Endodermal cell (in vitro differentiated cells): Measurements from ENCODE around the gene BTBD8. TPM values are rescaled to one million over a fixed set of nuclear protein-coding genes. Genes with fewer than 3 reads are reported as not detected.

ENCODE experiments used
- DNase-seq: peaks from one replicate; pipeline ENCODE4 v3.0.0-alpha.2; 2017
- H3K27ac ChIP-seq: 2 replicates; pipeline ENCODE4 v1.5.1; 2013; ENCODE audit warnings: mild to moderate bottlenecking, low read depth, low read length, moderate library complexity
- H3K27me3 ChIP-seq: 2 replicates; pipeline ENCODE4 v1.6.1; 2013; ENCODE audit warnings: mild to moderate bottlenecking, low read length, moderate library complexity; ENCODE audit not compliant: insufficient read depth, control insufficient read depth, poor library complexity, severe bottlenecking
- H3K36me3 ChIP-seq: 2 replicates; pipeline ENCODE4 v1.7.0; 2013; ENCODE audit warnings: mild to moderate bottlenecking, low read length, moderate library complexity; ENCODE audit not compliant: control insufficient read depth, insufficient read depth
- H3K4me1 ChIP-seq: one replicate; pipeline ENCODE4 v1.7.0; 2013; ENCODE audit warnings: low read length; ENCODE audit not compliant: control insufficient read depth, insufficient read depth
- H3K4me3 ChIP-seq: 2 replicates; pipeline ENCODE4 v1.5.1; 2013; ENCODE audit warnings: mild to moderate bottlenecking, low read length, moderate library complexity
- H3K9ac ChIP-seq: 2 replicates; pipeline ENCODE4 v1.6.1; 2013; ENCODE audit warnings: mild to moderate bottlenecking, low read length, moderate library complexity; ENCODE audit not compliant: poor library complexity, severe bottlenecking; ENCODE audit errors: extremely low read depth
- H3K9me3 ChIP-seq: 2 replicates; pipeline ENCODE4 v1.6.1; 2013; ENCODE audit warnings: mild to moderate bottlenecking, low read length, moderate library complexity; ENCODE audit not compliant: control insufficient read depth
- H3K27ac Mint-ChIP-seq: 2 replicates; pipeline ENCODE4 v1.8.0; 2020; ENCODE audit warnings: mixed read lengths
- H3K27me3 Mint-ChIP-seq: 2 replicates; pipeline ENCODE4 v1.8.0; 2021; ENCODE audit warnings: mild to moderate bottlenecking, mixed read lengths; ENCODE audit not compliant: insufficient read depth
- H3K36me3 Mint-ChIP-seq: 2 replicates; pipeline ENCODE4 v1.8.0; 2020; ENCODE audit warnings: low read depth, mixed read lengths
- H3K4me1 Mint-ChIP-seq: 2 replicates; pipeline ENCODE4 v1.8.0; 2020; ENCODE audit warnings: mixed read lengths
- H3K4me3 Mint-ChIP-seq: 2 replicates; pipeline ENCODE4 v1.8.0; 2020; ENCODE audit warnings: mild to moderate bottlenecking, moderate library complexity, mixed read lengths
- H3K9me3 Mint-ChIP-seq: 2 replicates; pipeline ENCODE4 v1.8.0; 2020; ENCODE audit warnings: mild to moderate bottlenecking, mixed read lengths
- WGBS, 2 experiments: methylation state at CpG; one replicate each; pipeline versions ENCODE4 v1.1.5 to v1.1.7; 2013; ENCODE audit warnings: missing lambda C conversion rate in 2 of 2, mixed read lengths in 1 of 2; ENCODE audit not compliant: insufficient coverage in 1 of 2, insufficient read length in 1 of 2; 5-methylcytosine and 5-hydroxymethylcytosine counted together
- total RNA-seq, 2 donors: library from RNA; stranded (reverse); fragmentation: NEBNext Ultra II Directional in 1 of 2; extraction: Animal tissue kit (Norgen Biotek cat#: 25700) in 1 of 2; gene quantifications; 2 replicates in 1 of 2; 3 replicates in 1 of 2; pipeline ENCODE4 v1.2.1, GENCODE V29; 2021
- TF ChIP-seq, protein P1 (sequence below): fragments of 200-600 bp; sonication (generic); conservative IDR thresholded peaks from 2 replicates; pipeline ENCODE4 v1.5.0; 2021; ENCODE audit warnings: antibody characterized with exemption, mild to moderate bottlenecking

The BTBD8 gene
- total RNA-seq, 2 donors from 2014 or later, result 6.8 to 8.1 TPM

DNA sequence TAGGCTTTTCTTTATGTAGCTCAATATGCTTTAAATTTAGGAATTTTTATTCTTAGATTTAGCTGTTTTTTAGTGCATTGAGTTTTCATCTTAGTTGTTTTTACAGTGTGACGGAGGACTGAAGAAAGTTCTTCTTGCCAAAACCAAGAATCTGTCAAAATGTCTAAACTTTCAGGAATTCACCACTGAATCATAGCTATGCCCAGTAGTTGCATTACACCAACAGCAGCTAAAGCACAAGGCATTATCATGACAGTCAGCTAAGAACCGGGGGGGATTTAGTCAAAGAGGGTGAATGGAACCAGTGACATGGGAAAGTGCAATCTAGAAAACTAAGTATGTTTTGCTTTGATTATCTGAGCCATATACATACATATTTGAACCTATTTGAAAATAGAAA, 131.0 kb downstream of the BTBD8 start:
- H3K27ac Mint-ChIP-seq, result no peak overlapping the region
- H3K36me3 Mint-ChIP-seq, result no peaks in the 10 kb centered on the region
- no peak overlapping the region for H3K4me3 Mint-ChIP-seq
- Histone ChIP-seq H3K4me1 (peaks cover 2% of the 10 kb centered on the region), H3K4me3 (no peak overlapping the region), H3K9me3 (peaks cover 4% of the 10 kb centered on the region), H3K27me3 (no peaks in the 10 kb centered on the region), H3K9ac (no peak overlapping the region), H3K36me3 (no peaks in the 10 kb centered on the region), H3K27ac (no peak overlapping the region)
- peaks cover 3% of the 10 kb centered on the region for H3K9me3 Mint-ChIP-seq
- 98% methylated on average over 2 of the region's 2 CpGs; no CpG with 5 or more reads in 1 of the 2 experiments for WGBS, 2 experiments
- H3K4me1 Mint-ChIP-seq, result peaks cover 7% of the 10 kb centered on the region
- TF ChIP-seq, protein P1, sequence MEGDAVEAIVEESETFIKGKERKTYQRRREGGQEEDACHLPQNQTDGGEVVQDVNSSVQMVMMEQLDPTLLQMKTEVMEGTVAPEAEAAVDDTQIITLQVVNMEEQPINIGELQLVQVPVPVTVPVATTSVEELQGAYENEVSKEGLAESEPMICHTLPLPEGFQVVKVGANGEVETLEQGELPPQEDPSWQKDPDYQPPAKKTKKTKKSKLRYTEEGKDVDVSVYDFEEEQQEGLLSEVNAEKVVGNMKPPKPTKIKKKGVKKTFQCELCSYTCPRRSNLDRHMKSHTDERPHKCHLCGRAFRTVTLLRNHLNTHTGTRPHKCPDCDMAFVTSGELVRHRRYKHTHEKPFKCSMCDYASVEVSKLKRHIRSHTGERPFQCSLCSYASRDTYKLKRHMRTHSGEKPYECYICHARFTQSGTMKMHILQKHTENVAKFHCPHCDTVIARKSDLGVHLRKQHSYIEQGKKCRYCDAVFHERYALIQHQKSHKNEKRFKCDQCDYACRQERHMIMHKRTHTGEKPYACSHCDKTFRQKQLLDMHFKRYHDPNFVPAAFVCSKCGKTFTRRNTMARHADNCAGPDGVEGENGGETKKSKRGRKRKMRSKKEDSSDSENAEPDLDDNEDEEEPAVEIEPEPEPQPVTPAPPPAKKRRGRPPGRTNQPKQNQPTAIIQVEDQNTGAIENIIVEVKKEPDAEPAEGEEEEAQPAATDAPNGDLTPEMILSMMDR, result no peak
- DNase-seq, result no peak
- no peaks in the 10 kb centered on the region for H3K27me3 Mint-ChIP-seq

DNA sequence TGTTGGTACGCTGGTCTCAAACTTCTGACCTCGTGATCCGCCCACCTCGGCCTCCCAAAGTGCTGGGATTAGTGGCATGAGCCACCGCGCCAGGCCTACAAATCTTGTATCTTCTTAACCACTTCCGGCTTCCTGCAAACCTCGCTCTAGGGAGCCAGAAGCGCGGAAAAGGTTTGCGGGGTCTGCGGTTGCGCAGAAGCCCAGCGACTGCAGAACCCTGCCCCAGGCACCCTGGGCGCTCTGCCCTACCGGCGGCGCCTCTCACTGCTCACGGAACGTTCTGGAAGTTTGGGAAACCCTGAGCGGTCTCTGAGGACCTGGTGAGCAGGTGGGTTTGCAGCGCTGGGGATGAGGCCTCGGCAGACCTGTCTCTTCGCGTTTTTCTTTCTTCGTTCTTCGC, 137.6 kb downstream of the BTBD8 start, which contains the start of gene C1orf146:
Gene C1orf146, plus strand, starts transcription at position 195 of the 400 bp plus-strand sequence. CDS start 13,506 bp downstream, outside the sequence.
- Mint-ChIP-seq H3K9me3 (peaks cover 4% of the 10 kb centered on the region), H3K4me1 (peaks cover 10% of the 10 kb centered on the region), H3K36me3 (no peaks in the 10 kb centered on the region), H3K27me3 (no peaks in the 10 kb centered on the region), H3K27ac (no peak within 1 kb of the TSS), H3K4me3 (no peak within 1 kb of the TSS)
- no peaks in the 10 kb centered on the region for H3K36me3 ChIP-seq
- TF ChIP-seq, protein P1, result no peak
- H3K27me3 ChIP-seq, result no peaks in the 10 kb centered on the region
- WGBS, 2 experiments, result 94 to 96% methylated on average over 24 to 27 of the region's 27 CpGs
- no peak for DNase-seq
- no peak within 1 kb of the TSS for H3K4me3 ChIP-seq
- H3K9me3 ChIP-seq, result no peaks in the 10 kb centered on the region
- no peak within 1 kb of the TSS for H3K9ac ChIP-seq
- H3K27ac ChIP-seq, result no peak within 1 kb of the TSS
- H3K4me1 ChIP-seq, result peaks cover 2% of the 10 kb centered on the region

DNA sequence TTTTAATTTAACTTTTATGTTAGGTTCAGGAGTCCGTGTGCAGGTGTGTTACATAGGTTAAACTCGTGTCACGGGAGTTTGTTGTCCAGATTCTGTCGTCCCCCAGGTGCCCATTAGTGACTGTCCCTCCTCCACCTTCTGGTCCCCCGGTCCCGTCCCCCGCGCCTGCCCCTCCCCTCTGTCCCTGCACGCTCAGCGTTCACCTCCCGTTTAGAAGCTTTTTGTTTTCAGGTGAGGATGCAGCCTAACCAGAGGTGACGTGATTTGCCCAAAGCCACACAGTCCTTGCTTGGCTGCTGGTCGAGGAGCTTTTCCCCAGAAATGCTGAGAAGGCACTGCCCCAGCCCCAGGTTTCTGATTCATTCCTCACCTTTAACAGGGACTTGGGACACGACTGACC, 138.4 kb downstream of the BTBD8 start:
- Mint-ChIP-seq H3K9me3 (peaks cover 6% of the 10 kb centered on the region), H3K27me3 (no peaks in the 10 kb centered on the region), H3K27ac (no peak overlapping the region), H3K4me3 (no peak overlapping the region), H3K4me1 (peaks cover 3% of the 10 kb centered on the region), H3K36me3 (no peaks in the 10 kb centered on the region)
- Histone ChIP-seq H3K4me3 (no peak overlapping the region), H3K36me3 (no peaks in the 10 kb centered on the region), H3K4me1 (no peaks in the 10 kb centered on the region), H3K27me3 (no peaks in the 10 kb centered on the region), H3K27ac (no peak overlapping the region), H3K9me3 (no peaks in the 10 kb centered on the region), H3K9ac (no peak overlapping the region)
- TF ChIP-seq, protein P1, result no peak
- 88 to 92% methylated on average over 2 to 14 of the region's 14 CpGs for WGBS, 2 experiments
- DNase-seq, result peak; percentile 53
